Measurements from ENCODE around the gene NUP210L. TPM values are rescaled to one million over a fixed set of nuclear protein-coding genes. Genes with fewer than 3 reads are reported as not detected.

The NUP210L gene
- total and polyA plus RNA-seq, 2 of the 13 experiments (the other 11 are each of a cell fraction or from before 2014, with no cell fraction given): not detected

DNA sequence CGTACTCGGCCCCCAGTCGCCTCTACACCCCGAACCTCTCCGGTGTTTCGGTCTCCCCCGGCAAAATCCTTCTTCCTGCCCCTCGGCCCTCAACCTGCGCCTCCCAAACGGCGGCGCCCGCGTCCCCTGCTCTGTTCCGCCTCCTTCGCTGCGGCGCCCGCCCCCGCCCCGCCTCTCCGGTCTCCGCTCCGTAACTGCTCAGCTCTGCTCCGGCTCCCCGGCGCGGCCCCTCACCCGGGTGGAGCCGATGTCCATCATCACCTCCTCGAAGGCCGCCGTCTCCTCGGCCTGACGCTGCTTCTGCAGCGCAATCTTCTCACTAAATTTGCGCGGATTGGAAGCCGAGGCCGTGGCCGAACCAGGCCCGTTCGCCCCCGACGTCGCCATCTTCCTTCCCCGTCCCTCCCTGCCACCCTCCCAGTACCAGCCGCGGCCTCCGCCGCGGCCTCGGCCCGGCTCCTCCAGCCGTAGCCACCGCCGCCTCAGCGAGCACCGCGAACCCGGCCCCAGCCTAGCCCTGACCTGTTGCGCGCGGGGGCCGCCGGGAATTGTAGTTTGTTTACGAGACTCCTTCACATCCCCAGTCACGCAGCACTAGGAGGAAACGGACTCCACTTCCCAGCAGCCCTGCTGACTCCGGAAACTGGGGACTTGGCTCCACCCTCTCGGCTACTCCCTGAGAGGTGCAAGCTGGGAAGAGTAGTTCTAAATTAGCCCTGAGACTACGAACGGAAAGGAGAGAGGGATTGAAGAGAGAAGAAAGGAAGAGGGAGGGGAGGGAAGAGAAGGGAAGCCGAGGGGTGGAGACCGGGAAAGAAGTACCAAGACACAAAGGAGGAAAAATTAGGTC is 196.5 kb downstream of the NUP210L start, which contains the start of gene CRTC2 (continued):
- TF ChIP-seq MAFK (conservative IDR thresholded peaks at IDR 0.05 in 1 of 2, IDR thresholded peaks at IDR 0.05 in 1 of 2; ENCODE audit: low read length in 2 of 2) (0 out of 4 replicates have a peak, but pooled peaks of 1 of the 2 experiments have one; percentile 10), PCBP2 (optimal IDR thresholded peaks at IDR 0.05; ENCODE audit: low read depth, low read length, poor library complexity, severe bottlenecking) (peak; percentile 35), ERF (CRISPR knock-in tag; IDR thresholded peaks at IDR 0.05) (peak; percentile 75; the same call in 1 of the 2 replicates), FOXO1 (CRISPR knock-in tag; IDR thresholded peaks at IDR 0.05) (peak; percentile 80), ZNF484 (CRISPR knock-in tag; IDR thresholded peaks at IDR 0.05; ENCODE audit: borderline replicate concordance, low read depth) (no peak), ZNF772 (CRISPR knock-in tag; IDR thresholded peaks at IDR 0.05) (0 out of 2 replicates have a peak, but pooled peaks have one; percentile 35)
- TF ChIP-seq, protein P1, sequence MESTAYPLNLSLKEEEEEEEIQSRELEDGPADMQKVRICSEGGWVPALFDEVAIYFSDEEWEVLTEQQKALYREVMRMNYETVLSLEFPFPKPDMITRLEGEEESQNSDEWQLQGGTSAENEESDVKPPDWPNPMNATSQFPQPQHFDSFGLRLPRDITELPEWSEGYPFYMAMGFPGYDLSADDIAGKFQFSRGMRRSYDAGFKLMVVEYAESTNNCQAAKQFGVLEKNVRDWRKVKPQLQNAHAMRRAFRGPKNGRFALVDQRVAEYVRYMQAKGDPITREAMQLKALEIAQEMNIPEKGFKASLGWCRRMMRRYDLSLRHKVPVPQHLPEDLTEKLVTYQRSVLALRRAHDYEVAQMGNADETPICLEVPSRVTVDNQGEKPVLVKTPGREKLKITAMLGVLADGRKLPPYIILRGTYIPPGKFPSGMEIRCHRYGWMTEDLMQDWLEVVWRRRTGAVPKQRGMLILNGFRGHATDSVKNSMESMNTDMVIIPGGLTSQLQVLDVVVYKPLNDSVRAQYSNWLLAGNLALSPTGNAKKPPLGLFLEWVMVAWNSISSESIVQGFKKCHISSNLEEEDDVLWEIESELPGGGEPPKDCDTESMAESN (CRISPR knock-in tag; conservative IDR thresholded peaks at IDR 0.05): peak; percentile 39
- TF ChIP-seq, protein P2, sequence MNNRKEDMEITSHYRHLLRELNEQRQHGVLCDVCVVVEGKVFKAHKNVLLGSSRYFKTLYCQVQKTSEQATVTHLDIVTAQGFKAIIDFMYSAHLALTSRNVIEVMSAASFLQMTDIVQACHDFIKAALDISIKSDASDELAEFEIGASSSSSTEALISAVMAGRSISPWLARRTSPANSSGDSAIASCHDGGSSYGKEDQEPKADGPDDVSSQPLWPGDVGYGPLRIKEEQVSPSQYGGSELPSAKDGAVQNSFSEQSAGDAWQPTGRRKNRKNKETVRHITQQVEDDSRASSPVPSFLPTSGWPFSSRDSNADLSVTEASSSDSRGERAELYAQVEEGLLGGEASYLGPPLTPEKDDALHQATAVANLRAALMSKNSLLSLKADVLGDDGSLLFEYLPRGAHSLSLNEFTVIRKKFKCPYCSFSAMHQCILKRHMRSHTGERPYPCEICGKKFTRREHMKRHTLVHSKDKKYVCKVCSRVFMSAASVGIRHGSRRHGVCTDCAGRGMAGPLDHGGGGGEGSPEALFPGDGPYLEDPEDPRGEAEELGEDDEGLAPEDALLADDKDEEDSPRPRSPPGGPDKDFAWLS (CRISPR knock-in tag; IDR thresholded peaks at IDR 0.05; ENCODE audit: borderline replicate concordance): no peak
- TF ChIP-seq, protein P3, sequence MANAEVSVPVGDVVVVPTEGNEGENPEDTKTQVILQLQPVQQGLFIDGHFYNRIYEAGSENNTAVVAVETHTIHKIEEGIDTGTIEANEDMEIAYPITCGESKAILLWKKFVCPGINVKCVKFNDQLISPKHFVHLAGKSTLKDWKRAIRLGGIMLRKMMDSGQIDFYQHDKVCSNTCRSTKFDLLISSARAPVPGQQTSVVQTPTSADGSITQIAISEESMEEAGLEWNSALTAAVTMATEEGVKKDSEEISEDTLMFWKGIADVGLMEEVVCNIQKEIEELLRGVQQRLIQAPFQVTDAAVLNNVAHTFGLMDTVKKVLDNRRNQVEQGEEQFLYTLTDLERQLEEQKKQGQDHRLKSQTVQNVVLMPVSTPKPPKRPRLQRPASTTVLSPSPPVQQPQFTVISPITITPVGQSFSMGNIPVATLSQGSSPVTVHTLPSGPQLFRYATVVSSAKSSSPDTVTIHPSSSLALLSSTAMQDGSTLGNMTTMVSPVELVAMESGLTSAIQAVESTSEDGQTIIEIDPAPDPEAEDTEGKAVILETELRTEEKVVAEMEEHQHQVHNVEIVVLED (CRISPR knock-in tag; IDR thresholded peaks at IDR 0.05; ENCODE audit: borderline replicate concordance): peak; percentile 80
- TF ChIP-seq, protein P4, sequence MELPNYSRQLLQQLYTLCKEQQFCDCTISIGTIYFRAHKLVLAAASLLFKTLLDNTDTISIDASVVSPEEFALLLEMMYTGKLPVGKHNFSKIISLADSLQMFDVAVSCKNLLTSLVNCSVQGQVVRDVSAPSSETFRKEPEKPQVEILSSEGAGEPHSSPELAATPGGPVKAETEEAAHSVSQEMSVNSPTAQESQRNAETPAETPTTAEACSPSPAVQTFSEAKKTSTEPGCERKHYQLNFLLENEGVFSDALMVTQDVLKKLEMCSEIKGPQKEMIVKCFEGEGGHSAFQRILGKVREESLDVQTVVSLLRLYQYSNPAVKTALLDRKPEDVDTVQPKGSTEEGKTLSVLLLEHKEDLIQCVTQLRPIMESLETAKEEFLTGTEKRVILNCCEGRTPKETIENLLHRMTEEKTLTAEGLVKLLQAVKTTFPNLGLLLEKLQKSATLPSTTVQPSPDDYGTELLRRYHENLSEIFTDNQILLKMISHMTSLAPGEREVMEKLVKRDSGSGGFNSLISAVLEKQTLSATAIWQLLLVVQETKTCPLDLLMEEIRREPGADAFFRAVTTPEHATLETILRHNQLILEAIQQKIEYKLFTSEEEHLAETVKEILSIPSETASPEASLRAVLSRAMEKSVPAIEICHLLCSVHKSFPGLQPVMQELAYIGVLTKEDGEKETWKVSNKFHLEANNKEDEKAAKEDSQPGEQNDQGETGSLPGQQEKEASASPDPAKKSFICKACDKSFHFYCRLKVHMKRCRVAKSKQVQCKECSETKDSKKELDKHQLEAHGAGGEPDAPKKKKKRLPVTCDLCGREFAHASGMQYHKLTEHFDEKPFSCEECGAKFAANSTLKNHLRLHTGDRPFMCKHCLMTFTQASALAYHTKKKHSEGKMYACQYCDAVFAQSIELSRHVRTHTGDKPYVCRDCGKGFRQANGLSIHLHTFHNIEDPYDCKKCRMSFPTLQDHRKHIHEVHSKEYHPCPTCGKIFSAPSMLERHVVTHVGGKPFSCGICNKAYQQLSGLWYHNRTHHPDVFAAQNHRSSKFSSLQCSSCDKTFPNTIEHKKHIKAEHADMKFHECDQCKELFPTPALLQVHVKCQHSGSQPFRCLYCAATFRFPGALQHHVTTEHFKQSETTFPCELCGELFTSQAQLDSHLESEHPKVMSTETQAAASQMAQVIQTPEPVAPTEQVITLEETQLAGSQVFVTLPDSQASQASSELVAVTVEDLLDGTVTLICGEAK (IDR thresholded peaks at IDR 0.05): 0 out of 2 replicates have a peak, but pooled peaks have one; percentile 17
- TF ChIP-seq, protein P4 (CRISPR knock-in tag; IDR thresholded peaks at IDR 0.05): peak; percentile 57

All from HepG2 (cell line).